K562 (cell line): ENCODE data around the gene CBL.

Experiments
- DPF2 ChIP-seq: fragments of 450-650 bp; IDR thresholded peaks from 2 replicates; pipeline ENCODE4 v1.6.1; 2016
- POLR2AphosphoS5 ChIP-seq: IDR thresholded peaks from 2 replicates; pipeline ENCODE4 v1.6.1; 2011; ENCODE audit warnings: mild to moderate bottlenecking, low read depth, low read length, moderate library complexity; ENCODE audit not compliant: control insufficient read depth, insufficient read depth
- RBM39 ChIP-seq: fragments of 200-400 bp; formaldehyde crosslinking; optimal IDR thresholded peaks from 2 replicates; pipeline ENCODE3; 2018; ENCODE audit warnings: low read depth, low read length
- SREBF1 ChIP-seq: fragments of 150-350 bp; IDR thresholded peaks from 2 replicates; pipeline ENCODE4 v1.6.1; 2014; ENCODE audit warnings: antibody characterized with exemption, low read depth, low read length, borderline replicate concordance
- TAF1 ChIP-seq: IDR thresholded peaks from 2 replicates; pipeline ENCODE4 v1.6.1; 2011; ENCODE audit warnings: mild to moderate bottlenecking, low read length, moderate library complexity; ENCODE audit not compliant: insufficient read depth, control insufficient read depth, severe bottlenecking; ENCODE audit errors: extremely low read depth
- YY1 ChIP-seq, 3 experiments: IDR thresholded peaks; 2 replicates each; pipeline ENCODE4 v1.6.1; 2011; ENCODE audit warnings: low read length in 2 of 3, mild to moderate bottlenecking in 2 of 3, moderate library complexity in 2 of 3, borderline replicate concordance in 1 of 3, control low read depth in 1 of 3, low read depth in 1 of 3; ENCODE audit not compliant: insufficient read depth in 3 of 3, insufficient replicate concordance in 2 of 3, control insufficient read depth in 1 of 3, insufficient read length in 1 of 3; ENCODE audit errors: extremely low read depth in 1 of 3
- ZNF274 ChIP-seq: IDR thresholded peaks from 2 replicates; pipeline ENCODE4 v1.6.1; 2011; ENCODE audit warnings: low read depth, mild to moderate bottlenecking, low read length, moderate library complexity, borderline replicate concordance

DNA sequence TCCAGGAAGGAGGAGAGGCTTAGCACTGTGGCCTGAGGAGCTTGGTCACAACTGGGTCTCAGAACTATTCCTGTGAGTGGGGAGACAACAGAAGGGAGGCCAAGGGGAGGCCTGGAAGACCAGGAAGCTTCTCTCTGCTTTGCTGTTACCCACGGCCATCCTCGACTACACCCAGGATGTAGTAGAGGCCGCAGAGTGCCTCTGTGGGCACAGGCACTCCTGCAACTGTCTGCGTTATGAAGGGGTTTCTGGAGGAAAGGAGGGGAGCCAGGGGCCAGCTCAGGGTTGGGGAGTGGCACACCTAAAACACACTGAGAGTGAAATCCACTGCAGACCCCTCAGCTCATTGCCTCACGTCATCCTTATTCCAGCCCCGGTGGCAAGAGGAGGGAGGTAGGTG is 144.2 kb downstream of the CBL start:
- no peak for TF ChIP-seq SREBF1
- TF ChIP-seq RBM39: no peak
- no peak for TF ChIP-seq YY1 (IDR thresholded peaks at IDR 0.05; ENCODE audit: borderline replicate concordance in 1 of 3, control insufficient read depth in 1 of 3, extremely low read depth in 1 of 3, insufficient read depth in 3 of 3, insufficient read length in 1 of 3, insufficient replicate concordance in 2 of 3, low read depth in 1 of 3, low read length in 2 of 3)
- no peak for TF ChIP-seq DPF2
- no peak for TF ChIP-seq ZNF274
- no peak for TF ChIP-seq POLR2AphosphoS5
- TF ChIP-seq TAF1: no peak
